Measurements from ENCODE around the gene TNFRSF13B.

DNA sequence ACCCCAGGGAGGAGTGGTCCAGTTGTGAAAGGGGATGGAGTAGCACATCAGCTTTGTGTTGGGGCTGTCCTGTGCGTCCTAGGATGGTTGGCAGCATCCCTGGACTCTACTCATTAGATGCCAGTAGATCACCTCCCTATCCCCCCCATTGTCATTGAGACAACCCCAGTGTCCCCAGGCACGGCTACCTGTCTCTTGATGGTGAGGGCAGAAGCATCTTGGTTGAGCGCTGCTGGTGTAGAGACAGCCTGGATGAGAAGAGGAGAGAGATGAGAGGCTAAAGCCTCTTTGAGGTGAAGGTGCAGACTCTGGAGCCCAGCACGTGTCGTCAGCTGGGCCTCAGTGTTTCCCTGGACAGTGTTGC lies 55.4 kb downstream of the TNFRSF13B start:
- TF ChIP-seq, protein P1, sequence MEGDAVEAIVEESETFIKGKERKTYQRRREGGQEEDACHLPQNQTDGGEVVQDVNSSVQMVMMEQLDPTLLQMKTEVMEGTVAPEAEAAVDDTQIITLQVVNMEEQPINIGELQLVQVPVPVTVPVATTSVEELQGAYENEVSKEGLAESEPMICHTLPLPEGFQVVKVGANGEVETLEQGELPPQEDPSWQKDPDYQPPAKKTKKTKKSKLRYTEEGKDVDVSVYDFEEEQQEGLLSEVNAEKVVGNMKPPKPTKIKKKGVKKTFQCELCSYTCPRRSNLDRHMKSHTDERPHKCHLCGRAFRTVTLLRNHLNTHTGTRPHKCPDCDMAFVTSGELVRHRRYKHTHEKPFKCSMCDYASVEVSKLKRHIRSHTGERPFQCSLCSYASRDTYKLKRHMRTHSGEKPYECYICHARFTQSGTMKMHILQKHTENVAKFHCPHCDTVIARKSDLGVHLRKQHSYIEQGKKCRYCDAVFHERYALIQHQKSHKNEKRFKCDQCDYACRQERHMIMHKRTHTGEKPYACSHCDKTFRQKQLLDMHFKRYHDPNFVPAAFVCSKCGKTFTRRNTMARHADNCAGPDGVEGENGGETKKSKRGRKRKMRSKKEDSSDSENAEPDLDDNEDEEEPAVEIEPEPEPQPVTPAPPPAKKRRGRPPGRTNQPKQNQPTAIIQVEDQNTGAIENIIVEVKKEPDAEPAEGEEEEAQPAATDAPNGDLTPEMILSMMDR (IDR thresholded peaks at IDR 0.05; ENCODE audit: low read depth, low read length): no peak
- no peak for TF ChIP-seq POLR2A (IDR thresholded peaks at IDR 0.05; ENCODE audit: extremely low read depth, insufficient read length)
